ENCODE measurements around the gene ROS1. TPM values are rescaled to one million over a fixed set of nuclear protein-coding genes. Genes with fewer than 3 reads are reported as not detected.
A peak's percentile ranks its signal among the peaks of the same experiment; 100 is the strongest.

Gene ROS1
- total RNA-seq, 2 donors from 2014 or later = 0.99 to 1.9 TPM

DNA sequence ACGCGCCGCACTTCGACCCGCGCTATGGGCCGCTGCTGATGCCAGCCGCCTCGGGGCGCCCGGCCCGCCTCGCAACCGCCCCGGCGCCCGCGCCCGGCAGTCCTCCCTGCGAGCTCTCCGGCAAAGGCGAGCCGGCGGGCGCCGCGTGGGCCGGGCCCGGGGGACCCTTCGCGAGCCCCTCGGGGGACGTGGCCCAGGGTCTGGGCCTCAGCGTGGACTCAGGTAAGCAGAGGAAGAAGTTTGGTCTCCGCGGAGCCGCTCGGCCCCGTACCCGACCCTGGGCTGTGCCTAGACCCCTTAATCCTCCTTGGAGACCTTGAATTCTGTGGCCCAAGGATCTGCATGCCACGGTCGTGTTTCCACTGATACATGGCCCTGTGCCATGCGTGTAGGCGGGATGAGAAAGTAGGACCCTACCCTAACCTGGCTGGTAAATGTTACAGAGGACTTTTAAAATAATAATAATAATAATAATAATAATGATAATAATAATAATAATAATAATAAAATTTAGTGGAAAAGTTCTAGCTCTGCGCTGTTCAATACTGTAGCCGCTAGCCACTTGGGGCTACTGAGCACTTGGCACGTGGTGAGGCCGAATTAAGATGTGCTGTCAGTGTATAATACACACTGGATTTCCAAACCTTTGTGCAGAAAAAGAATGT is 154.8 kb downstream of the ROS1 start:
- H3K27me3 ChIP-seq = peaks cover 68% of the 10 kb centered on the region
- TF ChIP-seq, protein P1, sequence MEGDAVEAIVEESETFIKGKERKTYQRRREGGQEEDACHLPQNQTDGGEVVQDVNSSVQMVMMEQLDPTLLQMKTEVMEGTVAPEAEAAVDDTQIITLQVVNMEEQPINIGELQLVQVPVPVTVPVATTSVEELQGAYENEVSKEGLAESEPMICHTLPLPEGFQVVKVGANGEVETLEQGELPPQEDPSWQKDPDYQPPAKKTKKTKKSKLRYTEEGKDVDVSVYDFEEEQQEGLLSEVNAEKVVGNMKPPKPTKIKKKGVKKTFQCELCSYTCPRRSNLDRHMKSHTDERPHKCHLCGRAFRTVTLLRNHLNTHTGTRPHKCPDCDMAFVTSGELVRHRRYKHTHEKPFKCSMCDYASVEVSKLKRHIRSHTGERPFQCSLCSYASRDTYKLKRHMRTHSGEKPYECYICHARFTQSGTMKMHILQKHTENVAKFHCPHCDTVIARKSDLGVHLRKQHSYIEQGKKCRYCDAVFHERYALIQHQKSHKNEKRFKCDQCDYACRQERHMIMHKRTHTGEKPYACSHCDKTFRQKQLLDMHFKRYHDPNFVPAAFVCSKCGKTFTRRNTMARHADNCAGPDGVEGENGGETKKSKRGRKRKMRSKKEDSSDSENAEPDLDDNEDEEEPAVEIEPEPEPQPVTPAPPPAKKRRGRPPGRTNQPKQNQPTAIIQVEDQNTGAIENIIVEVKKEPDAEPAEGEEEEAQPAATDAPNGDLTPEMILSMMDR (IDR thresholded peaks at IDR 0.05) = no peak
- intact Hi-C loops (cut with DNase I) = no loop called here

DNA sequence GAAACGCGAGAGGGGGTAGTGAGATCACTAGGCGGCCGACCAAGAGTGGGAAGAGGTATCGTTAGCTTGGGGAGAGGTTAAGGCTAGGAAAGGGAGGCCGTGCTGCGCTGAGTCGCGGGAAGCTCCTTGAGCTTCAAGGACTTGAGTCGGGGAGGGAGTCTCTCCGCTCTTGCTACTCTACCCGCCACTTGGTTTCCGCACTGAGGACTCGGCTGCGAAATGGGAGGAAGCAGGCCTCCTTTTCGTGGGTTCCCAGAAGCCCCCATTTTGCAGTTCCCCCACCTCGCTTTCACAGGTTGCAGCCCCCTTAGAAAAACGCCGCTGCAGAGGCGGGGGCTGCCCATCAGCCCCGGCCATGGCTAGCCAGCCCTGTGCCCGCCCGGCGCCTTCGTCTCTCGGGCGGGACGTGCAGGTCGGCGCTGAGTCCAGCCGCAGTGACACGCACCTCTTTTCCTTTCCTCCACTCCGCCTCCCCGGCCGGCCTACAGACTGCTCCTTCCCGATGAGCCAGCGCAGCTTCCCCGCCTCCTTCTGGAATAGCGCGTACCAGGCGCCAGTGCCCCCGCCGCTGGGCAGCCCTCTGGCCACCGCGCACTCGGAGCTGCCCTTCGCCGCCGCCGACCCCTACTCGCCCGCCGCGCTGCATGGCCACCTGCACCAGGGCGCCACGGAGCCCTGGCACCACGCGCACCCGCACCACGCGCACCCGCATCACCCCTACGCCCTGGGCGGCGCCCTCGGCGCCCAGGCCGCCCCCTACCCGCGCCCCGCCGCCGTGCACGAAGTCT is 155.5 kb downstream of the ROS1 start:
- TF ChIP-seq, protein P1 (IDR thresholded peaks at IDR 0.05) = no peak

More for the DNA sequence above, 154.8 kb downstream of the ROS1 start:
- no peak for DNase-seq
- Histone ChIP-seq H3K9me3 (no peaks in the 10 kb centered on the region), H3K4me1 (no peaks in the 10 kb centered on the region), H3K27ac (no peak overlapping the region), H3K9ac (ENCODE audit: low read depth in 2 of 2, low read length in 2 of 2) (no peak overlapping the region), H3K36me3 (no peaks in the 10 kb centered on the region), H3K4me3 (no peak overlapping the region)

DNA sequence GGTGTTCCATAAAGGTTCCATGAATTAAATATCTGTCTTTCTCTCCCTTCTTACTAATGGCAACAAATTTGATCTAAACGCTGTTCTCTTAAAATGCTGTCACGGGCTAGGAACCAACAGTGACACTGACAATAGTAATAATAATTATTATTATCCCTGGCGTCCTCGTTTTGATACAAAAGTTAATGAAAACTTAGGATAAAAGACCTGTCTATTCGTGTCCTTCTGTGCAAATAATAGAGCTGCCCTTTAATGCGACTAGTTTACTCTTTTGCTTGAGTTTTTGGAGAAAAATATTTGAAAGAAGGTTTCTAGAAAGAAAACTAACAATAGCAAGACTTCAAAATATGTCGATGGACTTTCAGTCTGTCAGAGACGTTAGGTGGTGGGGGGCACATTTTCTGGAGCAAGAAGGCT is 156.1 kb downstream of the ROS1 start:
- Histone ChIP-seq H3K9me3 (no peaks in the 10 kb centered on the region), H3K27ac (no peak overlapping the region), H3K4me1 (no peaks in the 10 kb centered on the region), H3K36me3 (no peaks in the 10 kb centered on the region), H3K9ac (ENCODE audit: low read depth in 2 of 2, low read length in 2 of 2) (no peak overlapping the region), H3K4me3 (no peak overlapping the region), H3K27me3 (peaks cover 74% of the 10 kb centered on the region)
- TF ChIP-seq, protein P1 (IDR thresholded peaks at IDR 0.05) = no peak
- intact Hi-C loops (cut with DNase I) = no loop called here
- no peak for DNase-seq

More for the DNA sequence above, 155.5 kb downstream of the ROS1 start:
- intact Hi-C loops (cut with DNase I) = no loop called here
- Histone ChIP-seq H3K4me3 (peak overlapping the region; percentile 20), H3K9ac (ENCODE audit: low read depth in 2 of 2, low read length in 2 of 2) (no peak overlapping the region), H3K27ac (no peak overlapping the region), H3K36me3 (no peaks in the 10 kb centered on the region), H3K27me3 (peaks cover 73% of the 10 kb centered on the region), H3K4me1 (no peaks in the 10 kb centered on the region), H3K9me3 (no peaks in the 10 kb centered on the region)
- no peak for DNase-seq

DNA sequence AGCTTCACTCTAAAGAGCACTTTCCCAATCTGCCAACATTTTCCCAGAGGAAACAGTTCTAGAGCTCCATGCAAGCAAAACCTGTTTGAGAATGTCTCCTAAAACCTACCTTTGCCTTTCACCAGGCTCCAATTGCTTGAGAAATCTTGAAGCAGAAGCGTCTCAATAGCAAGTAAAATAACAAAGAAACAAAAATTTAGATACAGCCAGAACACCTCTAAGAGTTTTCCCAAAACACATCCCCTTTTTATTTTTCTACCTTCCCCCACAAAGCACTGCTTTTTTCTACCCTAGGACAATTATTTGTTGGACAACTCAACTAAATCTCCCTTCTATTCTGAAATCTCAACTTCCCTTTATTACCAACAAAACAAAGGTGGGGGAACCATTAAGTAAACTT is 156.8 kb downstream of the ROS1 start:
- intact Hi-C loops (cut with DNase I) = no loop called here

DNA sequence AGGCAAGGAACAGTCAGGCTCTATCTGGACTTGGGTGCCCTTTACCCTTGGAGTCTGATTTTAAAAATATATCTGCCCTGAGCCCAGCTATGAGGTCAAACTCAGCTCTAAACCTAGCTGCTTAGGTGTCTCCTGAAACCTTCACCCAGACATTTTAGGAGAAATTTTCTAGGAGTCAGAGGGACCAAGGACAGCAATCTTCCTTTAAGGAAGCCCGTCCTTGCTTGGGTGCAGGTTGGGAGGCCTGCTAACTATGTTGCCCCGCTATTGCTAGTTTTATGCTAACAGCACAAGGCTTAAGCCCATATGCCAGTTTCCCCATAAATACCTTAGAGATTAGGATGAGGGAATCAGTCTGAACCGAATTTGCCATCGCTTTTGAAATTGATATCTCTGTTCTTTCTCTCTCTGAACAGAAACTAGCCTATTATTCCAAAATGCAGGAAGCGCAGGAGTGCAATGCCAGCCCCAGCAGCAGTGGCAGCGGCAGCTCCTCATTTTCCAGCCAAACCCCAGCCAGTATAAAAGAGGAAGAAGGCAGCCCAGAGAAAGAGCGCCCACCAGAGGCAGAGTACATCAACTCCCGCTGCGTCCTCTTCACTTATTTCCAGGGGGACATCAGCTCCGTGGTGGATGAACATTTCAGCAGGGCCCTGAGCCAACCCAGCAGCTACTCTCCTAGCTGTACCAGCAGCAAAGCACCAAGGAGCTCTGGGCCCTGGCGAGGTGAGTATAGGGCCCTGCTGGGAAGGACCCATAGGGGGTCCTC is 157.8 kb downstream of the ROS1 start:
- intact Hi-C loops (cut with DNase I) = no loop called here
- Histone ChIP-seq H3K9ac (ENCODE audit: low read depth in 2 of 2, low read length in 2 of 2) (no peak overlapping the region), H3K27me3 (peaks cover 89% of the 10 kb centered on the region), H3K27ac (no peak overlapping the region), H3K4me3 (no peak overlapping the region), H3K4me1 (no peaks in the 10 kb centered on the region), H3K36me3 (no peaks in the 10 kb centered on the region), H3K9me3 (no peaks in the 10 kb centered on the region)
- TF ChIP-seq, protein P1 (IDR thresholded peaks at IDR 0.05) = no peak
- DNase-seq = no peak

More for the DNA sequence above, 156.8 kb downstream of the ROS1 start:
- Histone ChIP-seq H3K36me3 (no peaks in the 10 kb centered on the region), H3K27ac (no peak overlapping the region), H3K27me3 (peaks cover 80% of the 10 kb centered on the region), H3K9me3 (no peaks in the 10 kb centered on the region), H3K4me1 (no peaks in the 10 kb centered on the region), H3K4me3 (no peak overlapping the region), H3K9ac (ENCODE audit: low read depth in 2 of 2, low read length in 2 of 2) (no peak overlapping the region)
- no peak for DNase-seq
- TF ChIP-seq, protein P1 (IDR thresholded peaks at IDR 0.05) = no peak

Data from colonic mucosa (tissue), 4 donors.